ENCODE measurements around the gene LCAT. TPM values are rescaled to one million over a fixed set of nuclear protein-coding genes. Genes with fewer than 3 reads are reported as not detected.
A peak's percentile ranks its signal among the peaks of the same experiment; 100 is the strongest.
"Not testable (repeated sequence)": the region's sequence is repeated elsewhere in the genome, so short reads cannot be mapped to it uniquely, and the experiment has no call there.

LCAT gene
- total and polyA plus RNA-seq, 7 experiments from 2014 or later: 0.33 to 23.6 (median 11.9) TPM

GRCh38 chr16:67939507-67940445 is 4.1 kb downstream of the LCAT start:
- peak overlapping the region; percentile 68 to 95 (median 91) for H3K27ac Mint-ChIP-seq
- Histone ChIP-seq H3K27me3 (ENCODE audit: control insufficient read depth in 2 of 2, insufficient read depth in 2 of 2, low read length in 2 of 2) (no peaks in the 10 kb centered on the region), H3K4me3 (ENCODE audit: low read length) (no peak overlapping the region), H3K36me3 (ENCODE audit: control insufficient read depth in 2 of 3, insufficient read depth in 3 of 3, low read length in 3 of 3) (peaks cover 5 to 34% (median 5%) of the 10 kb centered on the region in 3 experiments), H3K4me1 (ENCODE audit: control insufficient read depth in 2 of 2, insufficient read depth in 2 of 2, low read length in 2 of 2) (peaks cover 17 to 41% of the 10 kb centered on the region in 2 donors), H3K27ac (ENCODE audit: low read depth, low read length) (peak overlapping the region; percentile 68), H3K9me3 (ENCODE audit: control insufficient read depth in 2 of 3, low read length in 3 of 3) (no peaks in the 10 kb centered on the region)
- POLR2A ChIA-PET: interaction anchor here (0.5 to 1.7 kb wide), 11 partner anchors 14 to 146 kb away, joined by 3 to 6 read pairs (median 4); partner anchors contain the start of genes DDX28, DUS2 and NFATC3
- DNase-seq (peak in 7 of 9 donors; percentile 18 to 50 (median 32)), ATAC-seq (no peak)
- CTCF ChIA-PET: interaction anchor here (0.6 to 3.0 kb wide), 9 partner anchors 10 to 403 kb away, joined by 3 to 14 read pairs (median 4); partner anchors contain the start of gene NRN1L
- intact Hi-C loops (cut with micrococcal nuclease): loop anchor here (5.0 kb wide), 3 partner anchors 298 to 377 kb away; partner anchors contain the start of genes PRMT7 (in 2 of the 2), SLC7A6OS (in 2 of the 2), CTCF (in 1 of the 2) and ESRP2 (in 1 of the 2)
- peaks cover 0 to 3% (median 0%) of the 10 kb centered on the region in 5 donors for H3K27me3 Mint-ChIP-seq
- H3K9me3 Mint-ChIP-seq: no peaks in the 10 kb centered on the region
- H3K36me3 Mint-ChIP-seq: peaks cover 0 to 25% (median 7%) of the 10 kb centered on the region in 5 donors
- H3K4me3 Mint-ChIP-seq: peak overlapping the region; percentile 39 to 76 (median 73)
- peaks cover 34 to 53% (median 41%) of the 10 kb centered on the region in 7 donors for H3K4me1 Mint-ChIP-seq

GRCh38 chr16:67937713-67938112 is 6.2 kb downstream of the LCAT start:
- peaks cover 32 to 62% (median 46%) of the 10 kb centered on the region in 7 donors for H3K4me1 Mint-ChIP-seq
- not testable (repeated sequence) for H3K27me3 Mint-ChIP-seq; H3K9me3 Mint-ChIP-seq; H3K9me3 ChIP-seq (ENCODE audit: control insufficient read depth in 2 of 3, low read length in 3 of 3); ATAC-seq; H3K27me3 ChIP-seq (ENCODE audit: control insufficient read depth in 2 of 2, insufficient read depth in 2 of 2, low read length in 2 of 2); H3K4me3 ChIP-seq (ENCODE audit: low read length); DNase-seq
- H3K36me3 Mint-ChIP-seq: peaks cover 5 to 22% (median 7%) of the 10 kb centered on the region in 5 donors
- Histone ChIP-seq H3K27ac (ENCODE audit: low read depth, low read length) (peak overlapping the region; percentile 77), H3K4me1 (ENCODE audit: control insufficient read depth in 2 of 2, insufficient read depth in 2 of 2, low read length in 2 of 2) (peaks cover 21 to 42% of the 10 kb centered on the region in 2 donors), H3K36me3 (ENCODE audit: control insufficient read depth in 2 of 3, insufficient read depth in 3 of 3, low read length in 3 of 3) (peaks cover 19 to 37% (median 20%) of the 10 kb centered on the region in 3 experiments)
- ChIA-PET CTCF (interaction anchor here (0.6 to 0.7 kb wide), 5 partner anchors 60 to 1399 kb away, joined by 3 to 4 read pairs (median 4); no protein-coding TSS in a partner anchor), POLR2A (interaction anchor here (0.6 to 4.5 kb wide), 10 partner anchors 28 to 422 kb away, joined by 3 to 35 read pairs (median 5); partner anchors contain the start of genes NUTF2 and THAP11)
- intact Hi-C loops (cut with micrococcal nuclease): loop anchor here (2.0 to 5.0 kb wide), 4 partner anchors 277 to 375 kb away; partner anchors contain the start of genes PRMT7 (in 2 of the 2), SLC7A6OS (in 2 of the 2), ACD (in 1 of the 2) and CTCF (in 1 of the 2)
- peak overlapping the region in 6 of 9 donors; percentile 87 to 99 (median 98) for H3K27ac Mint-ChIP-seq
- H3K4me3 Mint-ChIP-seq: peak overlapping the region in 7 of 10 donors; percentile 89 to 100 (median 100)

- no peaks in the 10 kb centered on the region for H3K9me3 Mint-ChIP-seq
Observed at GRCh38 chr16:67936880-67937605, 6.9 kb downstream of the LCAT start.

GRCh38 chr16:67936124-67936879 is 7.6 kb downstream of the LCAT start, which contains the start of gene PSMB10:
Gene PSMB10 (minus strand): TSS chr16:67936850. CDS start chr16:67936749, 101 bp downstream.
- Mint-ChIP-seq H3K4me3 (peak within 1 kb of the TSS; percentile 89 to 100 (median 100)), H3K27me3 (peaks cover 0 to 3% (median 0%) of the 10 kb centered on the region in 5 donors), H3K9me3 (no peaks in the 10 kb centered on the region), H3K36me3 (peaks cover 5 to 27% (median 7%) of the 10 kb centered on the region in 5 donors), H3K4me1 (peaks cover 28 to 52% (median 36%) of the 10 kb centered on the region in 7 donors), H3K27ac (peak within 1 kb of the TSS; percentile 87 to 99 (median 99))
- no peaks in the 10 kb centered on the region for H3K27me3 ChIP-seq (ENCODE audit: control insufficient read depth in 2 of 2, insufficient read depth in 2 of 2, low read length in 2 of 2)
- DNase-seq: peak in 7 of 9 donors; percentile 24 to 86 (median 76)
- ChIA-PET CTCF (interaction anchor here (0.9 to 2.7 kb wide), 5 partner anchors 33 to 415 kb away, joined by 3 to 11 read pairs (median 3); partner anchors contain the start of genes NRN1L and NUTF2), POLR2A (interaction anchor here (0.6 to 4.5 kb wide), 42 partner anchors 10 to 380 kb away, joined by 3 to 35 read pairs (median 4); partner anchors contain the start of genes C16orf86, CTCF, DDX28 and DPEP2)
- no peaks in the 10 kb centered on the region for H3K9me3 ChIP-seq (ENCODE audit: control insufficient read depth in 2 of 3, low read length in 3 of 3)
- peak within 1 kb of the TSS; percentile 77 for H3K27ac ChIP-seq (ENCODE audit: low read depth, low read length)
- peaks cover 21 to 35% of the 10 kb centered on the region in 2 donors for H3K4me1 ChIP-seq (ENCODE audit: control insufficient read depth in 2 of 2, insufficient read depth in 2 of 2, low read length in 2 of 2)
- ATAC-seq: peak; percentile 4
- intact Hi-C loops (cut with micrococcal nuclease): loop anchor here (1.0 to 5.0 kb wide), 11 partner anchors 47 to 455 kb away; partner anchors contain the start of genes CTCF (in 2 of the 2), PRMT7 (in 2 of the 2), SLC7A6OS (in 2 of the 2) and ACD (in 1 of the 2)
- peak within 1 kb of the TSS; percentile 99 for H3K4me3 ChIP-seq (ENCODE audit: low read length)
- peaks cover 19 to 47% (median 20%) of the 10 kb centered on the region in 3 experiments for H3K36me3 ChIP-seq (ENCODE audit: control insufficient read depth in 2 of 3, insufficient read depth in 3 of 3, low read length in 3 of 3)

More at GRCh38 chr16:67936880-67937605, 6.9 kb downstream of the LCAT start:
- Mint-ChIP-seq H3K27ac (peak overlapping the region; percentile 87 to 99 (median 99)), H3K4me3 (peak overlapping the region; percentile 89 to 100 (median 100)), H3K36me3 (peaks cover 5 to 26% (median 7%) of the 10 kb centered on the region in 5 donors), H3K4me1 (peaks cover 30 to 59% (median 44%) of the 10 kb centered on the region in 7 donors), H3K27me3 (peaks cover 0 to 3% (median 0%) of the 10 kb centered on the region in 5 donors)
- POLR2A ChIA-PET: interaction anchor here (0.6 to 4.5 kb wide), 25 partner anchors 10 to 421 kb away, joined by 3 to 35 read pairs (median 4); partner anchors contain the start of genes C16orf86, DDX28, DPEP2 and DUS2
- peak overlapping the region; percentile 99 for H3K4me3 ChIP-seq (ENCODE audit: low read length)
- H3K4me1 ChIP-seq (ENCODE audit: control insufficient read depth in 2 of 2, insufficient read depth in 2 of 2, low read length in 2 of 2): peaks cover 21 to 42% of the 10 kb centered on the region in 2 donors
- ATAC-seq: peak; percentile 61
- intact Hi-C loops (cut with micrococcal nuclease): loop anchor here (1.0 to 5.0 kb wide), 11 partner anchors 46 to 456 kb away; partner anchors contain the start of genes CTCF (in 2 of the 2), PRMT7 (in 2 of the 2), SLC7A6OS (in 2 of the 2) and ACD (in 1 of the 2)
- H3K27ac ChIP-seq (ENCODE audit: low read depth, low read length): peak overlapping the region; percentile 77
- no peaks in the 10 kb centered on the region for H3K9me3 ChIP-seq (ENCODE audit: control insufficient read depth in 2 of 3, low read length in 3 of 3)
- H3K27me3 ChIP-seq (ENCODE audit: control insufficient read depth in 2 of 2, insufficient read depth in 2 of 2, low read length in 2 of 2): no peaks in the 10 kb centered on the region
- DNase-seq: peak in 4 of 9 donors; percentile 48 to 84 (median 82)
- CTCF ChIA-PET: interaction anchor here (0.6 to 1.3 kb wide), 4 partner anchors 33 to 417 kb away, joined by 3 to 4 read pairs (median 3); no protein-coding TSS in a partner anchor
- H3K36me3 ChIP-seq (ENCODE audit: control insufficient read depth in 2 of 3, insufficient read depth in 3 of 3, low read length in 3 of 3): peaks cover 19 to 40% (median 20%) of the 10 kb centered on the region in 3 experiments
